TTC549 (cell line): ENCODE data around the gene RGL1.

Experiments
- FAIRE-seq: peaks from 2 replicates; lab custom pipeline; 2012; peaks lifted over from hg19 to GRCh38; lab: Jason Lieb, UNC

RGL1 gene

GRCh38 chr1:183787704-183788103 lies 17.2 kb upstream of the RGL1 start:
- FAIRE-seq, result no peak

GRCh38 chr1:183791319-183791718 lies 13.6 kb upstream of the RGL1 start:
- peak; percentile 48 for FAIRE-seq

GRCh38 chr1:183792300-183792699 lies 12.6 kb upstream of the RGL1 start:
- FAIRE-seq, result peak; percentile 77

GRCh38 chr1:183794088-183794487 lies 10.8 kb upstream of the RGL1 start:
- FAIRE-seq, result no peak

- FAIRE-seq, result no peak
Observed at GRCh38 chr1:183800449-183800848, 4.5 kb upstream of the RGL1 start.

- no peak for FAIRE-seq
Observed at GRCh38 chr1:183801649-183802048, 3.3 kb upstream of the RGL1 start.

- no peak for FAIRE-seq
Observed at GRCh38 chr1:183804387-183804786, 533 bp upstream of the RGL1 start.

- no peak for FAIRE-seq
Observed at GRCh38 chr1:183806125-183806524, 1.2 kb downstream of the RGL1 start.

- FAIRE-seq, result no peak
Observed at GRCh38 chr1:183806675-183807074, 1.8 kb downstream of the RGL1 start.

GRCh38 chr1:183807549-183808168 lies 2.7 kb downstream of the RGL1 start:
- no peak for FAIRE-seq

- no peak for FAIRE-seq
Observed at GRCh38 chr1:183808296-183809027, 3.5 kb downstream of the RGL1 start.

- FAIRE-seq, result no peak
Observed at GRCh38 chr1:183810121-183810520, 5.2 kb downstream of the RGL1 start.

- FAIRE-seq, result no peak
Observed at GRCh38 chr1:183810756-183811544, 6.0 kb downstream of the RGL1 start.

GRCh38 chr1:183812128-183812527 lies 7.2 kb downstream of the RGL1 start:
- no peak for FAIRE-seq

- FAIRE-seq, result no peak
Observed at GRCh38 chr1:183812686-183813569, 8.0 kb downstream of the RGL1 start.

GRCh38 chr1:183814121-183814681 lies 9.3 kb downstream of the RGL1 start:
- FAIRE-seq, result no peak

GRCh38 chr1:183816110-183816509 lies 11.2 kb downstream of the RGL1 start:
- no peak for FAIRE-seq

GRCh38 chr1:183817576-183818288 lies 12.8 kb downstream of the RGL1 start:
- FAIRE-seq, result no peak

GRCh38 chr1:183819059-183819458 lies 14.1 kb downstream of the RGL1 start:
- FAIRE-seq, result no peak

GRCh38 chr1:183821309-183821888 lies 16.5 kb downstream of the RGL1 start:
- FAIRE-seq, result no peak
